Effector memory CD4-positive, alpha-beta T cell (primary cell): Measurements from ENCODE around the gene ENKUR.

ENCODE experiments used
- DNase-seq, 3 donors: peaks; one replicate each; pipeline ENCODE4 v3.0.0-alpha.2; 2020
- H3K27ac ChIP-seq: 2 replicates; pipeline ENCODE4 v1.7.0; 2013; ENCODE audit warnings: mild to moderate bottlenecking, low read length, moderate library complexity; ENCODE audit not compliant: insufficient read depth, poor library complexity, severe bottlenecking
- H3K27me3 ChIP-seq: replicated peaks from 2 replicates; pipeline ENCODE4 v1.7.0; 2013; ENCODE audit warnings: mild to moderate bottlenecking, low read length; ENCODE audit not compliant: insufficient read depth, control insufficient read depth, poor library complexity, severe bottlenecking
- H3K36me3 ChIP-seq: 2 replicates; pipeline ENCODE4 v1.7.0; 2013; ENCODE audit warnings: mild to moderate bottlenecking, low read length, moderate library complexity; ENCODE audit not compliant: control insufficient read depth, insufficient read depth
- H3K4me1 ChIP-seq: 2 replicates; pipeline ENCODE4 v1.7.0; 2013; ENCODE audit warnings: low read length, mild to moderate bottlenecking; ENCODE audit not compliant: control insufficient read depth, insufficient read depth, poor library complexity, severe bottlenecking
- H3K4me3 ChIP-seq: 2 replicates; pipeline ENCODE4 v1.7.0; 2013; ENCODE audit warnings: low read length, low read depth, mild to moderate bottlenecking; ENCODE audit not compliant: insufficient read depth, poor library complexity, severe bottlenecking
- H3K9me3 ChIP-seq: 2 replicates; pipeline ENCODE4 v1.7.0; 2013; ENCODE audit warnings: mild to moderate bottlenecking, low read length, moderate library complexity; ENCODE audit not compliant: control insufficient read depth
- total RNA-seq, 3 donors: gene quantifications; one replicate each; lab custom pipeline; 2026; lab: John Stamatoyannopoulos, UW

Gene ENKUR, protein sequence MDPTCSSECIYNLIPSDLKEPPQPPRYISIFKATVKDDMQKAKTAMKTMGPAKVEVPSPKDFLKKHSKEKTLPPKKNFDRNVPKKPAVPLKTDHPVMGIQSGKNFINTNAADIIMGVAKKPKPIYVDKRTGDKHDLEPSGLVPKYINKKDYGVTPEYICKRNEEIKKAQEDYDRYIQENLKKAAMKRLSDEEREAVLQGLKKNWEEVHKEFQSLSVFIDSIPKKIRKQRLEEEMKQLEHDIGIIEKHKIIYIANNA
- 0.19 to 0.61 (median 0.35) reads per million in 3 donors for total RNA-seq

DNA sequence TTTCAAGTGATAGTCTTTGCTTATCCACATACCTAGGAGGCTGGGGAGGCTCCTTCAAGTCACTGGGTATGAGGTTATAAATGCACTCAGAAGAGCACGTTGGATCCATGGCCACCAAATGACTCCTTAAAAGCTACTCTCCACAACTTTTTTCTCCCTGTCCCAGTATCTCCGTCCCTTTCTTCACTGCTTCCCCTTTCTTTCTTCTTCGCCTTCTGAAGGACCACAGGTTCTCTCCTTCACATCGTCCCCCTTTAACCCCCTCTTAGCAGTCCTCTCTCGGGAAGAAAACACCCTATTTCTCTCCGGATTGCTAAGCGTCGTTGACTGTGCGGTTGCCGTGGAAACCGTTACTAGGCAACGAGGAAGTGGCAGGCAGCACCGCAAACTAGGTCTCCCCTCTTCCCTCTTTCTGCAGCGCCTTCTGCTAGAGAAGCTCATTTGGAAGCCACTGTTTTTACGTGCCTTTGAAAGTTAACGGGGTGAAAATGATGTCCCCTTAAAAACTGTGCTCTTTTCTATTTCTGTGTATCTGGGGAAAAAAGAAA is at the start of gene ENKUR:
Gene ENKUR, minus strand, starts transcription at position 331 of the 548 bp plus-strand sequence. Its CDS starts 222 bp downstream, at position 109.
- H3K4me1 ChIP-seq, result peaks cover 17% of the 10 kb centered on the region
- H3K27me3 ChIP-seq, result no peaks in the 10 kb centered on the region
- no peaks in the 10 kb centered on the region for H3K9me3 ChIP-seq
- H3K36me3 ChIP-seq, result no peaks in the 10 kb centered on the region
- peak within 1 kb of the TSS; percentile 60 for H3K4me3 ChIP-seq
- peak within 1 kb of the TSS; percentile 85 for H3K27ac ChIP-seq
- DNase-seq, result peak; percentile 84 to 93 (median 92)

GRCh38 chr10:25064401-25064800 is 48.4 kb upstream of the ENKUR start:
- Histone ChIP-seq H3K4me3 (no peak overlapping the region), H3K27me3 (no peaks in the 10 kb centered on the region), H3K9me3 (no peaks in the 10 kb centered on the region), H3K36me3 (no peaks in the 10 kb centered on the region), H3K27ac (no peak overlapping the region), H3K4me1 (peaks cover 4% of the 10 kb centered on the region)
- no peak for DNase-seq

GRCh38 chr10:25063644-25064043 is 47.7 kb upstream of the ENKUR start:
- Histone ChIP-seq H3K4me3 (no peak overlapping the region), H3K27ac (no peak overlapping the region), H3K36me3 (no peaks in the 10 kb centered on the region), H3K27me3 (no peaks in the 10 kb centered on the region), H3K9me3 (no peaks in the 10 kb centered on the region), H3K4me1 (peaks cover 4% of the 10 kb centered on the region)
- DNase-seq, result no peak

- no peaks in the 10 kb centered on the region for H3K27me3 ChIP-seq
- H3K9me3 ChIP-seq, result no peaks in the 10 kb centered on the region
- H3K36me3 ChIP-seq, result no peaks in the 10 kb centered on the region
- no peak overlapping the region for H3K27ac ChIP-seq
- H3K4me1 ChIP-seq, result peaks cover 4% of the 10 kb centered on the region
- DNase-seq, result no peak
- no peak overlapping the region for H3K4me3 ChIP-seq
These were observed 47.2 kb upstream of the ENKUR start for GRCh38 chr10:25063157-25063556.

GRCh38 chr10:25061711-25062449 is 45.9 kb upstream of the ENKUR start:
- Histone ChIP-seq H3K4me1 (peaks cover 4% of the 10 kb centered on the region), H3K4me3 (no peak overlapping the region), H3K27ac (no peak overlapping the region), H3K27me3 (no peaks in the 10 kb centered on the region), H3K9me3 (no peaks in the 10 kb centered on the region), H3K36me3 (no peaks in the 10 kb centered on the region)
- no peak for DNase-seq

DNA sequence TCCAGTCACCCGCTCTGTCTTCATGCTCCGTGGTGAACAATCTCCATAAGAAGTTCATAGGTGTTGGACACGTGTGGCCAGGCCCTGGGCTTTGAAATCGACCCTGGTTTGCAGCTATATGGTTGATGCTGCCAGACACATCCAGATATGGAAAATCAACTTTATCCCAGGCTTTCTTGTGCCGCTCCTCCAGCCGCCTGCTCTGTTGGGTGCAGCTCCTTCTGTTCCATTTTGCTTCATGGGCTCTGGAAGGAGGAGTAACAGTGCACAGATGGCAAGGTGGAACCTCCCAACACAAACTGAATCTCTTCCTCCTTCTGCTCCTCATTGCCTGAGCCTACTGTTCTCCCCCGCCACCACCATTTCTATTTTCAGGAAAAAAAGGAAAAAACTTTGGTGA is 45.2 kb upstream of the ENKUR start:
- no peaks in the 10 kb centered on the region for H3K9me3 ChIP-seq
- no peak overlapping the region for H3K27ac ChIP-seq
- H3K36me3 ChIP-seq, result no peaks in the 10 kb centered on the region
- no peaks in the 10 kb centered on the region for H3K27me3 ChIP-seq
- H3K4me3 ChIP-seq, result no peak overlapping the region
- no peak for DNase-seq
- peaks cover 4% of the 10 kb centered on the region for H3K4me1 ChIP-seq

GRCh38 chr10:25059990-25060389 is 44.0 kb upstream of the ENKUR start:
- DNase-seq, result no peak
- Histone ChIP-seq H3K4me1 (peaks cover 4% of the 10 kb centered on the region), H3K27me3 (no peaks in the 10 kb centered on the region), H3K9me3 (no peaks in the 10 kb centered on the region), H3K4me3 (no peak overlapping the region), H3K36me3 (no peaks in the 10 kb centered on the region), H3K27ac (no peak overlapping the region)

DNA sequence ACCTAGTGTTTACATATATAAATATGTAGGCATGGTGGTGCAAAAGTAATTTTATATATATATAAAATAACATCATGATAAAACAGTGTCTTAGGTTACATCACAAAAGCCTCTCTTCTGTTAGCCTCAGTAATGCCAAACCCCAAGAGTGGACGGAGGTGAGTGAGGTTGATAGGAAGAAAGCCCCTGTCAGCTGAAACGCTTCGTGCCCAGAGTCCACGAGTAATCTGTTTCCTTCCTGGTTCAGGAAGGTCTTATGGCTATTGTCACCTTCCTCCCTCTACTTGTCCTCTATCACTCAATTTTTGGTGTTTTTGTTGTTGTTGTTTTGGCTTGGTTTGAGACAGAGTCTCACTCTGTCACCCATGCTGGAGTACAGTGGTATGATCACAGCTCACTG is 41.9 kb upstream of the ENKUR start:
- H3K9me3 ChIP-seq, result no peaks in the 10 kb centered on the region
- H3K4me3 ChIP-seq, result no peak overlapping the region
- H3K27ac ChIP-seq, result no peak overlapping the region
- no peaks in the 10 kb centered on the region for H3K27me3 ChIP-seq
- peaks cover 4% of the 10 kb centered on the region for H3K4me1 ChIP-seq
- no peak for DNase-seq
- H3K36me3 ChIP-seq, result no peaks in the 10 kb centered on the region

DNA sequence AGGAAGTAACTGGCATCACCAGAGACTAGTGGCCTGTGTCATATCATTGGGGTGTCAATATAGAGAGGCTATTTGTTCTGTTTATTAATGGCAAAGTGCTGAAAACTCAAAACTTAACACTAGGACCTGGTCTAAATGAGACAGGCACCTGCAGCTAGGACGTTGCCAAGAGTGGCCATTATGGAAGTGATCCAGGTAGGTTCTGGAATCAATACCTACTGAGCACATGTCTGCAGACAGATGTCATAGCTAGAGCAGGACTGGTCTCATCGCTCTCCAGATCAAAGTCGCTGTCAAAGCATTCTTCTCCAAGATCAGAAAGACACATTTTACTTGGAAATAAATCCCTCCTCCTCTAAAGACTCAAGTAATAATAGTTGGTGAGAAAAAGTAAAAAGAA is 40.8 kb upstream of the ENKUR start:
- Histone ChIP-seq H3K27me3 (no peaks in the 10 kb centered on the region), H3K27ac (no peak overlapping the region), H3K4me3 (no peak overlapping the region), H3K4me1 (no peaks in the 10 kb centered on the region), H3K36me3 (no peaks in the 10 kb centered on the region), H3K9me3 (no peaks in the 10 kb centered on the region)
- no peak for DNase-seq

GRCh38 chr10:25052012-25052411 is 36.1 kb upstream of the ENKUR start:
- no peaks in the 10 kb centered on the region for H3K27me3 ChIP-seq
- no peaks in the 10 kb centered on the region for H3K4me1 ChIP-seq
- no peak overlapping the region for H3K27ac ChIP-seq
- no peaks in the 10 kb centered on the region for H3K9me3 ChIP-seq
- DNase-seq, result no peak
- H3K36me3 ChIP-seq, result no peaks in the 10 kb centered on the region
- no peak overlapping the region for H3K4me3 ChIP-seq
